ENCODE results near the gene FBXO42. TPM values are rescaled to one million over a fixed set of nuclear protein-coding genes. Genes with fewer than 3 reads are reported as not detected.

Gene FBXO42
- total and polyA plus RNA-seq, 2 donors (not counting 3 experiments of a cell fraction or from before 2014, with no cell fraction given) = 16.3 to 20.4 TPM

DNA sequence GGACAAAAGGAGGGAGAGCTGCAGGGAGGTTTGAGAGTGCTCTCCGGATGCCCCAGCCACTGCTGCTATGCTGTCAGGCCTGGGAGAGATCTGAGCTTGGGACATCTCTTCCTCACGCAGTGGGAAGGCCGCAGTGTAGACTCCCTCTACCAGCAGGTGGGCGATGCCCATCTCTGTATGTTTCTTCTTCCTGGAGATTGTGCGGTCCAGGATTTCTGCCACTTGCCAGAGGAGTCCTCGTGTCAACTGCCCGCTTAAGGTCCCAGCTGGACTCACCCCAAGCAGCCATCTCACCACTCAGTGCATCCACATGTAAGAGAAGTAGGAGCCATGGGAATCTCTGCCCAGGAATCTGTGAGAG, 126.2 kb downstream of the FBXO42 start:
- Histone ChIP-seq H3K27ac (ENCODE audit: insufficient read depth, low read depth, low read length) (no peak overlapping the region), H3K4me1 (ENCODE audit: control insufficient read depth, extremely low read depth, insufficient read depth, low read length) (no peaks in the 10 kb centered on the region), H3K79me2 (ENCODE audit: control insufficient read depth, insufficient read depth, low read length) (no peaks in the 10 kb centered on the region), H3K9me3 (replicated peaks; ENCODE audit: control insufficient read depth, insufficient read depth, low read length) (no peaks in the 10 kb centered on the region), H3K4me2 (ENCODE audit: insufficient read depth, low read length) (no peak overlapping the region), H3K9ac (replicated peaks; ENCODE audit: extremely low read depth, insufficient read depth, low read length) (no peak overlapping the region), H3K4me3 (replicated peaks in 1 of 3; ENCODE audit: insufficient read depth in 1 of 3, low read depth in 1 of 3, low read length in 3 of 3) (no peak overlapping the region), H3K27me3 (ENCODE audit: control insufficient read depth in 2 of 2, insufficient read depth in 2 of 2, low read length in 2 of 2) (peaks cover 23 to 24% of the 10 kb centered on the region in 2 experiments), H2AFZ (ENCODE audit: low read depth, low read length) (no peak overlapping the region), H3K36me3 (ENCODE audit: control insufficient read depth in 2 of 2, extremely low read depth in 1 of 2, insufficient read depth in 2 of 2, low read length in 2 of 2) (no peaks in the 10 kb centered on the region), H3K9me1 (replicated peaks; ENCODE audit: control insufficient read depth, extremely low read depth, insufficient read depth, low read length) (no peaks in the 10 kb centered on the region), H4K20me1 (replicated peaks; ENCODE audit: control insufficient read depth, extremely low read depth, insufficient read depth, low read length) (no peaks in the 10 kb centered on the region)
- FAIRE-seq = no peak
- TF ChIP-seq JUN (IDR thresholded peaks at IDR 0.05; ENCODE audit: borderline replicate concordance, insufficient read depth, insufficient read length, low read depth) (no peak), POLR2A (IDR thresholded peaks at IDR 0.05; ENCODE audit: low read depth, low read length) (no peak), POLR2AphosphoS5 (IDR thresholded peaks at IDR 0.05; ENCODE audit: insufficient read depth, low read depth, low read length) (no peak), GATA2 (IDR thresholded peaks at IDR 0.05; ENCODE audit: insufficient read depth, insufficient read length, low read depth, low read length) (no peak), EZH2 (IDR thresholded peaks at IDR 0.05; ENCODE audit: borderline replicate concordance, low read depth, low read length, severe bottlenecking) (no peak), FOS (IDR thresholded peaks at IDR 0.05; ENCODE audit: borderline replicate concordance, insufficient read depth, low read length) (no peak), MYC (IDR thresholded peaks at IDR 0.05; ENCODE audit: low read depth, low read length) (no peak)
- TF ChIP-seq, protein P1, sequence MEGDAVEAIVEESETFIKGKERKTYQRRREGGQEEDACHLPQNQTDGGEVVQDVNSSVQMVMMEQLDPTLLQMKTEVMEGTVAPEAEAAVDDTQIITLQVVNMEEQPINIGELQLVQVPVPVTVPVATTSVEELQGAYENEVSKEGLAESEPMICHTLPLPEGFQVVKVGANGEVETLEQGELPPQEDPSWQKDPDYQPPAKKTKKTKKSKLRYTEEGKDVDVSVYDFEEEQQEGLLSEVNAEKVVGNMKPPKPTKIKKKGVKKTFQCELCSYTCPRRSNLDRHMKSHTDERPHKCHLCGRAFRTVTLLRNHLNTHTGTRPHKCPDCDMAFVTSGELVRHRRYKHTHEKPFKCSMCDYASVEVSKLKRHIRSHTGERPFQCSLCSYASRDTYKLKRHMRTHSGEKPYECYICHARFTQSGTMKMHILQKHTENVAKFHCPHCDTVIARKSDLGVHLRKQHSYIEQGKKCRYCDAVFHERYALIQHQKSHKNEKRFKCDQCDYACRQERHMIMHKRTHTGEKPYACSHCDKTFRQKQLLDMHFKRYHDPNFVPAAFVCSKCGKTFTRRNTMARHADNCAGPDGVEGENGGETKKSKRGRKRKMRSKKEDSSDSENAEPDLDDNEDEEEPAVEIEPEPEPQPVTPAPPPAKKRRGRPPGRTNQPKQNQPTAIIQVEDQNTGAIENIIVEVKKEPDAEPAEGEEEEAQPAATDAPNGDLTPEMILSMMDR (IDR thresholded peaks at IDR 0.05; ENCODE audit: extremely low read depth in 1 of 2, insufficient read depth in 1 of 2, low read depth in 1 of 2, low read length in 2 of 2) = no peak
- TF ChIP-seq, protein P2, sequence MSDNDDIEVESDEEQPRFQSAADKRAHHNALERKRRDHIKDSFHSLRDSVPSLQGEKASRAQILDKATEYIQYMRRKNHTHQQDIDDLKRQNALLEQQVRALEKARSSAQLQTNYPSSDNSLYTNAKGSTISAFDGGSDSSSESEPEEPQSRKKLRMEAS (IDR thresholded peaks at IDR 0.05; ENCODE audit: insufficient read depth, insufficient read length) = no peak
- ChIA-PET CTCF (no interaction called here), POLR2A (no interaction called here)
- intact Hi-C loops (cut with micrococcal nuclease) (no loop called here), dilution Hi-C loops (cut with MboI; ENCODE audit: extremely low pct_ligation_motif_present, low sequenced_read_pairs) (no loop called here)
- BruUV-seq (replicated peaks) = no TSS peak
- no peak for DNase-seq (ENCODE audit: low read depth, low spot score)

All from endothelial cell of umbilical vein (primary cell).